ENCODE results near the gene PLN.

Gene PLN

DNA sequence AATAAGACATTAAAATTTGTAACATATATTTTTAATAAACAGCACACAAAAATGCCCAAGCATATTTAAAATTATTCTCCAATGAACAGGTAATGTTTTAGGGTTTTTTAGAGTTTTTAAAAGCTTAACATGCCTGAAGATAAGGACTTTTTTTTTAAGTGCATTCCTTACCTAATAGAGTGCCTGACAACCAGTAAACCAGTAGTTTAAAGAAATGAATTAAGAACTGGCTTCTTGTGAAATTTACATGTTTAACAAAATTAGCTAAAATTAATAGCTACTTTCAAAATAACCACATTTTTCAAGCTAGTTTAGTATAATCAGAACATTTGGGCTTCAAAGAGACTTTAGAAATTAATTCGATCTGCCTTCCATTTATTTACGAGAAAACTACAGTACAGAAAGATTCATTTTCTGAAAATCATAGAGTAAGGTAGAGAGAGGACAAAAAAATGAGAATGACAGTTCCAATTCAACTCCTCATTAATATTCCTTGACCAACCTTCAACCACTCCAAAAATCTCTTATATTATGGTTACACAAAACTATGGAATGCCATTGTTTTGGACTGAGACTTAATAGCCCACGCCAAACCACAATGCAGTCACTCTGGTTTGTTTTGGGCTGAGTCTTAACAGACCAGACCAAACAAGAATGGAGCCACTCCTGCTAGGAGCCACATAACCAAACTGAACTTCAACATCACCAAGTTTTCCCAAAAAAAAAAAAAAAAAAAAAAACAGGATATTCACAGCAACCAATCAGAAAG, 5.7 kb upstream of the PLN start:
- DNase-seq: no peak

DNA sequence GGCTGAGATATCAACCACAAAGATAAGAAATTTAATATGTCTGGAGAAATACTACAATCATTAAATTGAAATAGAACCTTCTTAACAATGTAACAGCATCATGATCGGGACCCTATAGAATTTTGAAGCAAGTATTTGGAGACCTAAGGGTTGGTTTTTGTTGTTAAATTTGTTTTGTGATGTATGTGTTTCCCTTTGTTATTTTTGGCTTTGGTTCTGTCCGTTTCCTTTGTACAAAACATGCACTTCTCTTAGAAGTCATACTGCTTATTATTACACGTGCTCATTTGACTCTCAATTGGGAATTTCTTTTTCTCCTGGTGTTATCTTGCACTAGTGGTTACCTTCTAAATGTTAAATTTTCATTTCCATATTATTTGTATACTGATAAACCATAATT, 4.0 kb upstream of the PLN start:
- DNase-seq: no peak

DNA sequence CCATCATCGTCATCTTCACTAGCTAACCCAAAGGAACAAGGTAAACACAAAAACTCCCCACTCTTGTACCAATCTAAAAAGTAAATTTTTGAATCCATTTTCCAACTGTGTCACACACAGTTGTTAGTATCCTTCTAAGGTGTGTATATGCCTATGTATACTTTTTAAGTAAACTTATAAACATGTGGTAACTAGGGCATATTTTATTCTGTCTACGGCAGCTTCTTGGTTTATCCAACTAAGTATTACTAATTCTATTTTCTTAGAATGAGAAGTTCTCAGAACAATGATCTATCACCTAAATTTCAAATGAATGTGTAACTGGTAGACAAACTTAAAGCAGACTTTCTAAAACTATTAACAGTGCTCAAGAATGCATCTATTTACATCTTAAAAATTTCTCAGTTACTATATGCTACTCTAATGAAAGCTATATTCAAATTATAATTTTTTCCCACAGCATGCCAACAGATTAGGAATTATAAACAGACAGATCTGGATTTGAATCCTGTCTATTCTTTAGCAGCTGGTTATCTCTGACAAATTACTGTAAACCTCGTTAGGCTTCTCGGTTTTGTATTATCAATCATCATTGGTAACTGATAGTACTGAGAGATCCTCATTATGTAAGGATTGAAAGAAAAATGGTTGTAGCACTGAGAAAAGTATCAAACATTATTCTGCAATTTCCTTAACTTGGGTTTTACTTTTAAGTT, 1.8 kb upstream of the PLN start:
- DNase-seq: no peak

DNA sequence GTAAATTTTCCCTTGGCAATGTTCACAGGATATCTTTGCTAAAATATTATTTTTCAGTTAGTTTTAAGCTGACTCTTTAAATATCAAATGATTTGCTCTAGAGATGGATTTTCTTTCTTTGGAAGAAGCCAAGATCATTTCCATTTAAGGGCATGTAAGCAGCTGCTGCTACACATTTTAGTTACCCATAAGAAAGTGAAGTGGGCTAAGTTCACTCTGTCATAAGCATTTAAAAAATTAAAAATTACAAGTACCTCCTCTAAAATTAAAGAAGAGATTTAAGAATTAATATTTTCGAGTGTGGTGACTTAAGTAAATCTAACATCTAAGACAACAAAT, 1.2 kb upstream of the PLN start:
- DNase-seq: no peak

DNA sequence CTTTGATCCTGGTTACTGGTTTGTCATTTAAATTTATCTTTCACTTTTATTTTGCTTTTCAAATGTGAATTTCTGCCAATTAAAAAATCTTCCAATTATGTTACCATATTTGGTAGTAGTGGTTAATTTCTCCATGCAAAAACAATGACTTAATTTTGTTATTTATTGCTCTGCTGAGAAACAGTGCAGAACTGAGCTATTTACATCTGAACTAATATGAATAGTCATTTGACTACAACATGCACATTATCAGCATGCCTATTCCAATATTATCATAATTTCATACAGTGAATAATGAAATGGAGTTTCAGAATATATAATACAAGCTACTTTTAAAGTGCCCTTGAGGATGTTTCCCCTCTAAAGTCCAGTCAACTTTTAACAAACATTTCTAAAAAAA, 517 bp downstream of the PLN start:
- DNase-seq: no peak

DNA sequence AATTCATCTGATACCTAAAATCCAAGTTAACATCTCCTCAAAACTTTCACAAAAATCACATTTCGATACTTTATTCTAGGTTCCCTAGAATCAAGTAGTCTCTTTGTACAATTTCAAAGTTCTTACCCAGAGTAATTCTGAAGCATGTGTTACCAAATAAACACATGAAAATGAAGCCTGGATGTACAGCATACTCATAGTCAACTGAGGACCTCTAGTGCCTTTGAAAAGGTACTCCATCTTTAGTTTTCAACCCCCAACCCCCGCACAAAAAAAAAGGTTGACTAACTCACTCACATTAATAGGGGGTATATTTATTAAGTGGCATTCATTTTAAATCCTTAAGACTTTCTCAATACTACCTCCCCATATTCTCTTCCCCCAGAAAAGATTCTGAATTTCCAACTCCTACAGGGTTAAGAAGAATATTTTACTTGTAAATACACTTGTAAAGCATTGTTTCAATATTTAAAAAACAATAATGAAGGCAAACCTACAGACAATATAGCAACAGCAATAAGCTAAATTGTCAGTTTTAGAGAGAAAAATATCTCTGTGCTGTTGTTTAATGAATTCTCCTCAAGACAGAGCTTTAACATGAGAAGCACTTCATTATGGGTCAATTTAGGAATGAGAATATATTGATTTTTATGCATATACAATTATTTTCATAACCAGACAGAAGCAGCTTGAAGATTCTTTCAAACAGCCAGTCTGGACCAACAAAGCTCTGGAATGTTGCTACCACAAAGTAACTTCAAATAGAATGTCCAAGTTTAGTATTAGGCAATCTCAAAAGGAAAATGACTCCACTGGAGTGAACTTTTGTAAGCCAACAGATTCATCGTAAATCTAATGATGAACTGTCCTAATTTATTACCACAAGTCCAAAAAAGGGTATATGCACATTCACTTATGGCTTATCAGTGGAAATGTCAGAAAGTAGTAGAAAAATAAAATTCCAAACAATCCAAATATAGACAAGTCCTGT, 3.3 kb downstream of the PLN start:
- peak in 1 of 2 experiments; percentile 19 for DNase-seq

DNA sequence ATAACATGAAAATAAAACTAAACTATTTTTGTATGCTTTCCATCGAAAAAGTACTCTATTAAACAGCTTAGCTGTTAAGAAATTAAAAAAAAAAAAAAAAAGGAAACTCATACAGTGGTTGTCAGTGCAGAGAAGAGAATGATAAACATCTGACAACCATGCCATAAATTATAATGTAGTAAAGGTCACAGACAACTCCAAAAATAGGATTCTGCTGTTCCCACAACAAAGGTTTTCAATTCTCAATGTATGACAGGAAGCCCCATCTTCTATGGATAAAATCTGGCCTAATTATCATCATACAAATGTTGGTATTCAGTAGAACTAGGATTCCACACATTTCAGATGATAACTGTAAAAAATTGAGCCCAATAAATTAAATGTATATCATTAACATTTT, 5.0 kb downstream of the PLN start:
- DNase-seq: no peak

DNA sequence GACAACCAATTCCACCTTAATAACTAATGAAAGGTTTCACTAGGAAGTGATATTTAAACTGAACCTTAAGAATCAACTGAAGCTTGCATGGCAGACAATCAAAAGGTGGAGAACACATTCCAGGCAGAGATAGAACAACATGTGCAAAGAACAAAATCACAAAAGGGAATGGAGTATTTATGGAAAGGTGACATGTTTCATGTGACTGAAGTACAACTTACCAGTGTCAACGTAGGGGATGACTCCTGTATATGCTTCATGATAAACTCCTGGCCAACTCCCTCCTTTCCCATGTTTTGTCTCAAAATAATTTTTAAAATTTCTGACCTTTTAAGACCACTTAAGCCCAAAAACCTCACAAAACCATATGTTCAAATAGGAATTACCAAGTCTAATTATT, 6.6 kb downstream of the PLN start:
- DNase-seq: no peak

DNA sequence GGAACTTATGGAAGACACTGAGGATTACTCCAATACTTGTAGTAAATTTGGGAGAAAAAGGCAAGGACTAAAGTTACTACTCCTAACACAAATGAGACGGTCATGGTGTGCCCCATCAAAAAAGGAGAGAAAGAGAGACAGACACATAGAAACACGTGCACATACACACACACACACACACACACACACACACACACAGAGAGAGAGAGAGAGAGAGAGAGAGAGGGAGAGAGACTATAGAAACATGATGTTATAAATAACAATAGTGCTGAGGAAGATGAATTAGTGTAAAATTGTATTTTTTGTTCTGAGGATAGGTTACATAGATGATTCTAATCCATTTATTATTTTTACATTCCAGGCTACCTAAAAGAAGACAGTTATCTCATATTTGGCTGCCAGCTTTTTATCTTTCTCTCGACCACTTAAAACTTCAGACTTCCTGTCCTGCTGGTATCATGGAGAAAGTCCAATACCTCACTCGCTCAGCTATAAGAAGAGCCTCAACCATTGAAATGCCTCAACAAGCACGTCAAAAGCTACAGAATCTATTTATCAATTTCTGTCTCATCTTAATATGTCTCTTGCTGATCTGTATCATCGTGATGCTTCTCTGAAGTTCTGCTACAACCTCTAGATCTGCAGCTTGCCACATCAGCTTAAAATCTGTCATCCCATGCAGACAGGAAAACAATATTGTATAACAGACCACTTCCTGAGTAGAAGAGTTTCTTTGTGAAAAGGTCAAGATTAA, 10.5 kb downstream of the PLN start:
- DNase-seq: no peak

DNA sequence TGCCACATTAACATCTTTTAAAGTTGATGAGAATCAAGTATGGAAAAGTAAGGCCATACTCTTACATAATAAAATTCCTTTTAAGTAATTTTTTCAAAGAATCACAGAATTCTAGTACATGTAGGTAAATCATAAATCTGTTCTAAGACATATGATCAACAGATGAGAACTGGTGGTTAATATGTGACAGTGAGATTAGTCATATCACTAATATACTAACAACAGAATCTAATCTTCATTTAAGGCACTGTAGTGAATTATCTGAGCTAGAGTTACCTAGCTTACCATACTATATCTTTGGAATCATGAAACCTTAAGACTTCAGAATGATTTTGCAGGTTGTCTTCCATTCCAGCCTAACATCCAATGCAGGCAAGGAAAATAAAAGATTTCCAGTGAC, 11.6 kb downstream of the PLN start:
- DNase-seq: no peak

DNA sequence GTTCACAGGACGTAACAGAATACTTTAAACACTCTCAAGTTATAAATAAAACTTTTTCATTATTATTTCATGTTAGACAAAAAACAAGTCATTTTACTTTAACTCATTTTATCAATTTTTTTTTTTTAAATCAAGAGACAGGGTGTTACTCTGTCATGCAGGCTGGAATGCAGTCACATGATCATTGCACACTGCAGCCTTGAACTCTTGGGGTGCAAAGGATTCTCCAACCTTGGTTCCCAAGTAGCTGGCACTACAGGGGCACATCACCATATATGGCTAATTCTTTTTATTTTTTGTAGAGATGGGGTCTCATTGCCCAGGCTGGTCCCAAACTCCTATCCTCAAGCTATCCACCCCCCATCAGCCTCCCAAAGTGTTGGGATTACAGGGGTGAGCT, 14.2 kb downstream of the PLN start:
- no peak for DNase-seq

DNA sequence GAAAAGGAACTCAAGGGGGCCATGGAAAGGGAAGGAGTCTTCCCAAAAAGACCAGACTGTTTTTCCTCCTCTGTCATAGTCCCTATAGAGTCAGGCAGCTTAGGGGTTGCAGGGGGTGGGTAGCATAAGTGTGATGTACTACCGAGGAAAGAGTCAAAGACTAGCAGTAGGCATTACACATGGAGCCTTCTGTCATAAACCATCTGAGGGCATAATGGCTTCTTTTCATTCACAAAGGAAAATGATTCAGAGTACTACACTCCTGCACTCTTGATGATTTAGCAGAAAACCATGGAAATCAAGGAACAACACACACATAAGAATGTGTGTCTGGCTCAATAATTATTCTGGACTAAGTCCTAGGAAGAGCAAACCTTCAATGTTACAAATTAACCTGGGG, 14.9 kb downstream of the PLN start:
- no peak for DNase-seq

DNA sequence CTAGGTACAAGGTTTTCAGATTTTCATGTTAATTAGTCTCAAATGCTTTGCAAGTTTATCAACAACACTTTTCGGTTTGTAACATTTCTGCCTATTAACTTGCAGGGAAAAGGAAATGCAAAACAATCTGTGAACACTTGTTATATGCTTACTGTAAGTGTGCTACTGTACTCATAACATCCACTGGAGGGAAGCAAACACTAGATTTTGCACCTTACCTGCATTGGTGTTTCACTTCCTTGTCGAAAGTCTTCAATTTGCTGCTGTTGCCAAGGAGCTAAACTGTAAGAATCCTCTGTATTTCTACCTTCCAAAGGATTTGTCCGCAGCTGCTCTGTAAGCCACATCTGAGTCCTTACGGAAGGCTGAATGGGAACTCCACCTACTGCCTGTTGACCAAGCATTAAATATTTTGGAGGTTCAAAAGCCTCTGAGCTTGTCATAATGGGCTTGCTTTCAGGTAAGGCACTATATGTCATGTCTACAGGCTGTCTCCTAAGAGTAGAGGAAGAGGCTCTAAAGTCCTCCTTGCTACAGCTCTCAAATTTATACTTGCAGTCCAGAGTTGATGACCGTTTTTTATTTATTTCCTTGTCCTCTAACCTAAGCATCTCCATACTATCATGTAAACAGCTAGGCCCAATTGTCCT, 17.3 kb downstream of the PLN start:
- peak in 1 of 2 experiments; percentile 5 for DNase-seq

DNA sequence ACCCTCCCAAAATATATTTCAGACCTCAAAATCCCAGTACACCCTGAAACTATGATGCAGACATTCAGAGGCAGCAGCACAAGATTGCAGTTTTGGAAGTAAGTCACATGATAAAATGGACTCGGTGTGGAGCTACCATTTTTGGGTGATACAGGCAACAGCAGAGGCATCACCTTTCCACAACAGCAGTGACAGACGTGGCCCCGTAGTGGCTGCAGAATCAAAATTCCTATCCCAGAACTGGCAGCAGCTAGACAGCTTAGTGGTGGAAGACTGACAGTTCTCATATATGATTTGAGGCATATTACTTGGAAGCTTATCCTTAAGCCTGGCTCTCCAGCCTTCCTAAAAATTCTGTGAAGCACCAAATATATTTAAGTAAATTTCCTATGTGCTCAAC, 19.9 kb downstream of the PLN start:
- DNase-seq: no peak

DNA sequence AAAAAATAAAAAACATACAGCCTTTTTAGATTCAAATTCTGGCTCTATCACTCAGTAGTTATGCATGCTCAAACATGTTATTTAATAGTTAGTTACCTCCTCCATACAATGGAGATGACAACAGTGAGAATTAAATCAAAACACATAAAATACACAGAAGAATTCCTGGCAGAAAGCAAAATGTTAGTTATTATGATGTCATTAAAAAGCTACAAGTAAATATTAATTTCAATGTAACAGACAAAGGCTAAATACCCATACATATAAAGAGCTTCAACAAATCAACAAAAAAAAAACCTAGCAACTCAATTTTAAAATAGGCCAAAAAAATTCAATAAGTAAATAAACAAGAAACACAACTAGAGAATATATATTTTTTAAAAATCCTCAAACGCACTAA, 21.4 kb downstream of the PLN start:
- DNase-seq: no peak

DNA sequence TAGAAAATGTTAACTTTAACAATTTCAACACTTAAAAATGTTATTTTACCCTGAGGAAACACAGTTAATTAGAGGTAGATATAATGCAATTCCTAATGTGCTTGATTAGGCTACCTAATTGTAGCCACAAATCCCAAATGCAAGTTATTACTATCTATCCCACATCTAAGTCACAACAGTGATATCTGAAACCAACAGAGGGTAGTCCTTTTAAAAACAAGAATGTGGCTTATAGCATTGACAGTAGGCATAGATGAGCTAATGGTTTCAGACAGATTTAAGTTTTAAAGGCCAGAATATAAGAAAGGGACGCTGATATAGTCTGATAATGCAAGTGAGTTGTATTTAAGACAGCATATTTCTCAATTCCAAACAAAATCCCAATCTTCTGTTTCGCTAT, 23.0 kb downstream of the PLN start:
- no peak for DNase-seq

DNA sequence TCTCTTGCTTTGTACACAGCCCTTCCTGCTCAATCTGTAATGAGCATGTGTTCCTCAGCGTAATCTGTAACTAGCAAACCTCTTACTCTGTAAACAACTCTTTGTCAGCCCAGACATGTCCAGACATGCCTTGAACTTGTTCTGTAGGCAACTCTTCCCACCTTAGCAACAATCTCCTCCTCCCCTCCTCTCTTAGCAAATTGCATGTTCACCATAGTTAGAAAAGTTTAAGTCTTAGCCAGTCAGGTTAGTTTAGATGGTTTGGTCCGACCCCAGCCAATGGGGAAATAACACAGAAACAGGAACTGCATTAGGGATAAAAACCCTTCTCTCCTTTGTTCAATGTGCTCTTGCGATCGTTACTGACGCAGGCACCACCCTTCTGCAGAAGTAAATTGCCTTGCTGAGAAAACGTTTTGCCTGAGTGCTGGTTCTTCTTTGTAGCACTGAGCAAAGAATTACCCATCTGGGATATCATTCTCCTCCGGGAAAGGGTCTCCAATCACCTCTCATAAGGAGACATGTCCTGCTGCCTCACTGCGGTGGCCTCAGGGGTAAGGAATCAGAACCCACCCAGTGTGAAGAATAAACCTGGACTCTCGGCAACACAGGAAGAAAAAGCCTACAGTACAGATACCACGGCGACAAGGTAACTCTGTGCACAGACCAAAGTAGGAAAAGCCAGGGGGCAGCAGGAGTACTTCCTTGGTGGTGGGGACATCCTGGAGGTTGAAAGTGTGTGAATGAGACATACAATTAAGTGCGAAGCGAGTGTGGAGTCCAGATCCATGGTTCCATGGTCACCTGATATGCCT, 26.2 kb downstream of the PLN start:
- DNase-seq: no peak

DNA sequence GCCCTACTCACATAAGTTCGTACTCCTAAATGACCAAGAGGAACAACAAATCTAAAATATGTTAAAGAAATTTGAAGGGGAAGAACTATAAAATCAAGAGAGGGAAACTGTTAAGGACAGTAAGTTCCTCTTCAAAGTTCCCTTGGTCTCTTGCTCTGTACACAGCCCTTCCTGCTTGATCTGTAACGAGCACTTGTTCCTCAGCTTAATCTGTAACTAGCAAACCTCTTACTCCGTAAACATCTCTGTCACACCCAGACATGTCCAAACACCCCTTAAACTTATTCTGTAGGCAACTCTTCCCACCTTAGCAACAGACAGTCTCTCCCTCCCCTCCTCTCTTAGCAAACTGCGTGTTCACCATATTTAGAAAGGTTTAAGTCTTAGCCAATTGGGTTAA, 29.9 kb downstream of the PLN start:
- no peak for DNase-seq

DNA sequence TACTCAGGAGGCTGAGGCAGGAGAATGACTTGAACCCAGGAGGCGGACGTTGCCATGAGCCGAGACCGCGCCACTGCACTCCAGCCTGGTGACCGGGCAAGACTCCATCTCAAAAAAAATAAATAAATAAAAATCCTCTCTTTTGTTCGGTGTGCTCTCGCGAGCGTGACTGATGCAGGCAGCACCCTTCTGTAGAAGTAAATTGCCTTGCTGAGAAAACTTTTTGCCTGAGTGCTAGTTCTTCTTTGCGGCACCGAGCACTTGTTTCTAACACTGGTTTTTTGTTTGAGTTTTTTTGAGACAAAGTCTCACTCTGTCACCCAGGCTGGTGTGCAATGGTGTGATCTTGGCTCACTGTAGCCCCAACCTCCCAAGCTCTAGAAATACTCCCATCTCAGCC, 30.5 kb downstream of the PLN start:
- DNase-seq: no peak

DNA sequence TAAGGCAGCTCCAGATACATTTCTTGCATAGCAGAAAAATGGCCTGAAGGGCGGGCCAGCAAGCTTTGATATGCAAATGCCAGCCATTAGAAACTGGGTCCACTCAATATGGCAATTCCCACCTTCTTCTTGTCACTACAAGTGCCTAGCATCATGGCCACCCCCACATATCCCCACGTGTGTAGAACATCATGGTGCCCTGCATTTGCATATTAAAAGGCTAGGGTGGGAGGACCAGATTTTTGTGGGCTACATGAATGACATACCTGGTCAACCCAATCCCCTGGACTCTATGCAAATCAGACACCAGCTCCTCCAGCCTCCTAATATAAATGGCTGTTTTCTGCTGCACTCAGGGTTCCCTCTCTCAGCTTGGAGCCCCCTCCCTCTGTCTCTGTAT, 31.7 kb downstream of the PLN start:
- no peak for DNase-seq

Measured in NCI-H1930 (cell line).